H1 (cell line): ENCODE results near the gene HHAT. TPM values are rescaled to one million over a fixed set of nuclear protein-coding genes. Genes with fewer than 3 reads are reported as not detected.

Source experiments
- CTCF ChIA-PET: fragments of 300-600 bp; sonication (Branson Sonifier 250); formaldehyde crosslinking; loops from one replicate; lab custom pipeline; 2021; ENCODE audit not compliant: partially characterized antibody; lab: Charles Lee
- POLR2A ChIA-PET: fragments of 300-600 bp; sonication (Branson Sonifier 250); formaldehyde crosslinking; loops from one replicate; lab custom pipeline; 2021; ENCODE audit warnings: inconsistent platforms; ENCODE audit not compliant: partially characterized antibody; lab: Charles Lee
- DNase-seq, 2 experiments: peaks; one replicate each; pipeline versions ENCODE4 v3.0.0 to v3.0.0-alpha.2; 2010 to 2022; ENCODE audit warnings: low spot score in 2 of 2, low read depth in 1 of 2, mixed read lengths in 1 of 2
- FAIRE-seq: peaks from 2 replicates; lab custom pipeline; 2011; peaks lifted over from hg19 to GRCh38; lab: Jason Lieb, UNC
- H2AFZ ChIP-seq: 2 replicates; pipeline ENCODE4 v1.8.1; 2012; ENCODE audit warnings: low read length, inconsistent platforms
- H2AK5ac ChIP-seq: 2 replicates; pipeline ENCODE4 v1.6.1; 2013; ENCODE audit warnings: low read depth, low read length
- H2BK120ac ChIP-seq: replicated peaks from 2 replicates; pipeline ENCODE3; 2013; ENCODE audit warnings: low read depth, low read length, inconsistent platforms
- H2BK12ac ChIP-seq: 2 replicates; pipeline ENCODE4 v1.6.1; 2013; ENCODE audit warnings: low read depth, low read length
- H2BK15ac ChIP-seq: 2 replicates; pipeline ENCODE4 v1.6.1; 2013; ENCODE audit warnings: low read length
- H2BK20ac ChIP-seq: 2 replicates; pipeline ENCODE4 v1.6.1; 2013; ENCODE audit warnings: low read length
- H2BK5ac ChIP-seq: 2 replicates; pipeline ENCODE4 v1.6.1; 2013; ENCODE audit warnings: low read depth, low read length
- H3K14ac ChIP-seq: 2 replicates; pipeline ENCODE4 v1.6.1; 2013; ENCODE audit warnings: inconsistent platforms; ENCODE audit not compliant: insufficient read length
- H3K18ac ChIP-seq: 2 replicates; pipeline ENCODE4 v1.6.1; 2013; ENCODE audit warnings: low read length; ENCODE audit errors: extremely low read depth
- H3K23ac ChIP-seq: 2 replicates; pipeline ENCODE4 v1.6.1; 2013; ENCODE audit warnings: inconsistent platforms; ENCODE audit not compliant: insufficient read length
- H3K23me2 ChIP-seq: 2 replicates; pipeline ENCODE4 v1.6.1; 2013; ENCODE audit warnings: low read depth, low read length
- H3K27ac ChIP-seq: 2 replicates; pipeline ENCODE4 v1.6.1; 2011; ENCODE audit warnings: low read depth, low read length, inconsistent platforms
- H3K27me3 ChIP-seq, 4 experiments: replicated peaks in 1 of 4; 1 replicate in 1 of 4; 2 replicates in 3 of 4; pipeline versions ENCODE4 v1.6.1 to v1.8.1; 2011 to 2013; ENCODE audit warnings: low read length in 3 of 4, mild to moderate bottlenecking in 3 of 4, inconsistent platforms in 2 of 4, mixed read lengths in 2 of 4, moderate library complexity in 1 of 4; ENCODE audit not compliant: control insufficient read depth in 3 of 4, insufficient read depth in 3 of 4; ENCODE audit errors: extremely low read depth in 1 of 4
- H3K36me3 ChIP-seq, 4 experiments: 2 replicates each; pipeline versions ENCODE4 v1.6.1 to v1.8.1; 2011 to 2013; ENCODE audit warnings: mild to moderate bottlenecking in 4 of 4, low read length in 3 of 4, moderate library complexity in 2 of 4, control low read depth in 1 of 4, inconsistent platforms in 1 of 4; ENCODE audit not compliant: insufficient read depth in 4 of 4, control insufficient read depth in 2 of 4
- H3K4ac ChIP-seq: replicated peaks from 2 replicates; pipeline ENCODE3; 2013; ENCODE audit warnings: low read length, low read depth, mixed read lengths, inconsistent platforms; ENCODE audit not compliant: insufficient read length
- H3K4me1 ChIP-seq, 4 experiments: replicated peaks in 1 of 4; 1 replicate in 1 of 4; 2 replicates in 3 of 4; pipeline versions ENCODE4 v1.6.1 to v1.8.1; 2011 to 2013; ENCODE audit warnings: low read length in 3 of 4, inconsistent platforms in 2 of 4, mixed read lengths in 1 of 4; ENCODE audit not compliant: insufficient read depth in 4 of 4, control insufficient read depth in 3 of 4
- H3K4me2 ChIP-seq, 2 experiments: 2 replicates each; pipeline versions ENCODE4 v1.6.1 to v1.8.1; 2011 to 2013; ENCODE audit warnings: low read depth in 2 of 2, low read length in 2 of 2, control low read depth in 1 of 2, inconsistent platforms in 1 of 2, mild to moderate bottlenecking in 1 of 2; ENCODE audit not compliant: insufficient read depth in 1 of 2
- H3K4me3 ChIP-seq, 4 experiments: fragments of 200-600, 300-600 bp in 1 of 4; sonication (generic), shearing (Covaris generic), sonication (Bioruptor Twin) in 1 of 4; 2 replicates each; pipeline versions ENCODE4 v1.5.1 to v1.8.1; 2011 to 2016; ENCODE audit warnings: low read length in 4 of 4, low read depth in 3 of 4, control low read depth in 2 of 4, inconsistent platforms in 2 of 4, mild to moderate bottlenecking in 2 of 4, mixed read lengths in 1 of 4, moderate library complexity in 1 of 4; ENCODE audit not compliant: insufficient read depth in 2 of 4; ENCODE audit errors: extremely low read depth in 1 of 4
- H3K56ac ChIP-seq: replicated peaks from 2 replicates; pipeline ENCODE3; 2013; ENCODE audit warnings: low read depth, mild to moderate bottlenecking, mixed read lengths, low read length, inconsistent platforms; ENCODE audit not compliant: insufficient read length
- H3K79me1 ChIP-seq: 2 replicates; pipeline ENCODE4 v1.6.1; 2013; ENCODE audit warnings: low read depth, low read length, control low read depth
- H3K79me2 ChIP-seq, 2 experiments: 2 replicates each; pipeline versions ENCODE4 v1.6.1 to v1.8.1; 2012 to 2013; ENCODE audit warnings: low read length in 2 of 2, mild to moderate bottlenecking in 2 of 2, inconsistent platforms in 1 of 2; ENCODE audit not compliant: insufficient read depth in 2 of 2, control insufficient read depth in 1 of 2
- H3K9ac ChIP-seq, 4 experiments: replicated peaks in 1 of 4; 1 replicate in 1 of 4; 2 replicates in 3 of 4; pipeline versions ENCODE4 v1.6.1 to v1.8.1; 2011 to 2013; ENCODE audit warnings: low read depth in 3 of 4, low read length in 3 of 4, control low read depth in 2 of 4, mild to moderate bottlenecking in 2 of 4, moderate library complexity in 2 of 4, inconsistent platforms in 1 of 4; ENCODE audit errors: extremely low read depth in 1 of 4
- H3K9me3 ChIP-seq, 2 experiments: 2 replicates each; pipeline versions ENCODE4 v1.6.1 to v1.8.1; 2012 to 2013; ENCODE audit warnings: mild to moderate bottlenecking in 2 of 2, moderate library complexity in 2 of 2, control low read depth in 1 of 2, inconsistent platforms in 1 of 2, low read depth in 1 of 2, low read length in 1 of 2, mixed read lengths in 1 of 2; ENCODE audit not compliant: insufficient read depth in 2 of 2
- H4K20me1 ChIP-seq, 2 experiments: replicated peaks in 1 of 2; 2 replicates each; pipeline versions ENCODE3 to v1.8.1; 2011 to 2013; ENCODE audit warnings: inconsistent platforms in 2 of 2, low read length in 2 of 2, mild to moderate bottlenecking in 1 of 2; ENCODE audit not compliant: insufficient read depth in 2 of 2, control insufficient read depth in 1 of 2
- H4K5ac ChIP-seq: 2 replicates; pipeline ENCODE4 v1.6.1; 2013; ENCODE audit warnings: low read length, low read depth, mixed read lengths, inconsistent platforms; ENCODE audit not compliant: insufficient read length
- H4K8ac ChIP-seq: 2 replicates; pipeline ENCODE4 v1.8.0; 2013; ENCODE audit warnings: mild to moderate bottlenecking, moderate library complexity, low read length, inconsistent platforms; ENCODE audit not compliant: insufficient read depth; ENCODE audit errors: extremely low read depth
- H4K91ac ChIP-seq: replicated peaks from 2 replicates; pipeline ENCODE3; 2013; ENCODE audit warnings: low read length, mixed read lengths, inconsistent platforms; ENCODE audit not compliant: insufficient read length
- BACH1 ChIP-seq: IDR thresholded peaks from 2 replicates; pipeline ENCODE4 v1.6.1; 2012; ENCODE audit warnings: low read length, improper control_type of control experiment
- CBX8 ChIP-seq: fragments of 300-800, 300-1000 bp; sonication (generic); IDR thresholded peaks from 2 replicates; pipeline ENCODE4 v1.7.1; 2016; ENCODE audit warnings: low read depth, low read length, borderline replicate concordance
- CHD1 ChIP-seq: IDR thresholded peaks from 2 replicates; pipeline ENCODE4 v1.6.1; 2012; ENCODE audit warnings: low read depth, low read length, improper control_type of control experiment
- CREB1 ChIP-seq: IDR thresholded peaks from 2 replicates; pipeline ENCODE4 v1.6.1; 2012; ENCODE audit warnings: inconsistent platforms
- EGR1 ChIP-seq: IDR thresholded peaks from 2 replicates; pipeline ENCODE4 v1.6.1; 2011; ENCODE audit warnings: low read depth, low read length, borderline replicate concordance
- HDAC2 ChIP-seq, 2 experiments: fragments of 300-600 bp in 1 of 2; sonication (generic) in 1 of 2; IDR thresholded peaks; 2 replicates each; pipeline ENCODE4 v1.6.1; 2011 to 2012; ENCODE audit warnings: low read depth in 2 of 2, low read length in 2 of 2, mild to moderate bottlenecking in 2 of 2, moderate library complexity in 2 of 2, borderline replicate concordance in 1 of 2, inconsistent platforms in 1 of 2
- POLR2A ChIP-seq, 2 experiments: IDR thresholded peaks; 1 replicate in 1 of 2; 2 replicates in 1 of 2; pipeline ENCODE4 v1.6.1; 2011; ENCODE audit warnings: low read depth in 2 of 2, low read length in 2 of 2, mild to moderate bottlenecking in 2 of 2; ENCODE audit errors: control extremely low read depth in 1 of 2
- RNF2 ChIP-seq: fragments of 200-900, 300-1000 bp; sonication (generic); IDR thresholded peaks from 2 replicates; pipeline ENCODE4 v1.7.1; 2016; ENCODE audit warnings: borderline replicate concordance, low read depth, mild to moderate bottlenecking, antibody characterized with exemption, low read length; ENCODE audit not compliant: poor library complexity, severe bottlenecking; ENCODE audit errors: missing control alignments
- TAF7 ChIP-seq: optimal IDR thresholded peaks from 2 replicates; pipeline ENCODE3; 2011; ENCODE audit warnings: low read depth, mild to moderate bottlenecking, inconsistent platforms, low read length, moderate library complexity, borderline replicate concordance
- YY1 ChIP-seq: IDR thresholded peaks from 2 replicates; pipeline ENCODE4 v1.6.1; 2011; ENCODE audit warnings: low read depth, mild to moderate bottlenecking, low read length
- WGBS, 2 experiments: shearing (Covaris generic) in 1 of 2; methylation state at CpG; one replicate each; pipeline versions ENCODE4 v1.1.6 to v1.1.7; 2013 to 2015; ENCODE audit warnings: low lambda C conversion rate in 2 of 2, mixed read lengths in 2 of 2, inconsistent platforms in 1 of 2, low coverage in 1 of 2, missing lambda C conversion rate in 1 of 2; ENCODE audit not compliant: insufficient replicate concordance in 2 of 2, insufficient coverage in 1 of 2, insufficient read length in 1 of 2; ENCODE audit errors: extremely low coverage in 1 of 2, missing lambda C conversion rate in 1 of 2; 5-methylcytosine and 5-hydroxymethylcytosine counted together
- polyA plus RNA-seq, 7 experiments: library from polyadenylated mRNA; depleted of rRNA in 3 of 7; stranded (reverse) in 5 of 7; unstranded in 2 of 7; fragments of >200 nt in 5 of 7; fragments of 200-250 nt in 2 of 7; gene quantifications; 1 replicate in 5 of 7; 2 replicates in 1 of 7; 4 replicates in 1 of 7; pipeline versions ENCODE4 v1.2.1 to v1.2.3, GENCODE V29; 2011 to 2013; ENCODE audit warnings: missing spikeins in 2 of 7, mixed read lengths in 2 of 7
- total RNA-seq: library from RNA; stranded (reverse); fragmentation: NEBNext Ultra II Directional; extraction: Animal tissue kit (Norgen Biotek cat#: 25700); gene quantifications from 2 replicates; pipeline ENCODE4 v1.2.1, GENCODE V29; 2021
- TF ChIP-seq, protein P1 (sequence below): IDR thresholded peaks from 2 replicates; pipeline ENCODE4 v1.6.1; 2012; ENCODE audit warnings: low read length, inconsistent platforms

HHAT gene
- total and polyA plus RNA-seq, 2 of the 8 experiments (the other 6 are each of a cell fraction or from before 2014, with no cell fraction given): 0.15 to 0.51 TPM

DNA sequence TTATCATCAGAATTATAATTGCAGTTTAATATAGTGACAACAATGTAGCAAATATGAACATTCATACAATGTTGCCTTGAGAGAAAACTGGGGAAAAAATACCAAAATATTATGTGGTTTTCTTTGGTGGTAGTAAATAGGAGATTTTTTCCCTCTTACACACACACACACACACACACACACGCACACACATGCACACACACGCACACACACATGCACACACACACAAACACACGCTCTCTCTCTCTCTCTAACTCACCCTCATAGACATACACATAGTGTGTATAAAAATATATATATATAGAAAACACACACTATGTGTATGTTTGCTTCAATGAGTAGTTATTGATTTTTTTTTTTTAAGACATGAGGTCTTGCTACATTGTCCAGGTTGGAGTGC is 211.6 kb downstream of the HHAT start:
- H2AK5ac ChIP-seq: no peak overlapping the region
- no peak overlapping the region for H3K27ac ChIP-seq
- no peak overlapping the region for H3K9ac ChIP-seq
- no peak overlapping the region for H2BK12ac ChIP-seq
- no peak overlapping the region for H2BK5ac ChIP-seq
- TF ChIP-seq RNF2 (no peak), YY1 (no peak), BACH1 (no peak), EGR1 (no peak), HDAC2 (IDR thresholded peaks at IDR 0.05; ENCODE audit: borderline replicate concordance in 1 of 2, low read depth in 2 of 2, low read length in 2 of 2) (no peak), POLR2A (IDR thresholded peaks at IDR 0.05; ENCODE audit: control extremely low read depth in 1 of 2, low read depth in 2 of 2, low read length in 2 of 2) (no peak), CHD1 (no peak), CBX8 (no peak), TAF7 (no peak), CREB1 (no peak)
- TF ChIP-seq, protein P1, sequence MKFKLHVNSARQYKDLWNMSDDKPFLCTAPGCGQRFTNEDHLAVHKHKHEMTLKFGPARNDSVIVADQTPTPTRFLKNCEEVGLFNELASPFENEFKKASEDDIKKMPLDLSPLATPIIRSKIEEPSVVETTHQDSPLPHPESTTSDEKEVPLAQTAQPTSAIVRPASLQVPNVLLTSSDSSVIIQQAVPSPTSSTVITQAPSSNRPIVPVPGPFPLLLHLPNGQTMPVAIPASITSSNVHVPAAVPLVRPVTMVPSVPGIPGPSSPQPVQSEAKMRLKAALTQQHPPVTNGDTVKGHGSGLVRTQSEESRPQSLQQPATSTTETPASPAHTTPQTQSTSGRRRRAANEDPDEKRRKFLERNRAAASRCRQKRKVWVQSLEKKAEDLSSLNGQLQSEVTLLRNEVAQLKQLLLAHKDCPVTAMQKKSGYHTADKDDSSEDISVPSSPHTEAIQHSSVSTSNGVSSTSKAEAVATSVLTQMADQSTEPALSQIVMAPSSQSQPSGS: no peak
- H3K4me3 ChIP-seq: no peak overlapping the region
- CTCF ChIA-PET: interaction anchor here (0.7 to 1.4 kb wide), 3 partner anchors 44 to 593 kb away, joined by 3 to 4 read pairs (median 3); partner anchors contain the start of gene KCNH1
- no peak overlapping the region for H3K14ac ChIP-seq
- H3K23me2 ChIP-seq: no peaks in the 10 kb centered on the region
- H3K36me3 ChIP-seq: no peaks in the 10 kb centered on the region
- H4K5ac ChIP-seq: no peak overlapping the region
- no peak overlapping the region for H4K8ac ChIP-seq
- H3K56ac ChIP-seq: no peak overlapping the region
- no peak overlapping the region for H3K23ac ChIP-seq
- H2BK20ac ChIP-seq: no peak overlapping the region
- H3K79me1 ChIP-seq: no peaks in the 10 kb centered on the region
- no peak overlapping the region for H3K18ac ChIP-seq
- FAIRE-seq (no peak), DNase-seq (no peak)
- POLR2A ChIA-PET: no interaction called here
- H2BK15ac ChIP-seq: no peak overlapping the region
- 24% methylated on average over 3 of the region's 3 CpGs; no CpG with 5 or more reads in 1 of the 2 experiments for WGBS, 2 experiments
- no peaks in the 10 kb centered on the region for H3K9me3 ChIP-seq
- peaks cover 0 to 6% (median 4%) of the 10 kb centered on the region in 4 experiments; a peak in 5 of 7 replicates for H3K4me1 ChIP-seq
- no peak overlapping the region for H3K4me2 ChIP-seq
- no peaks in the 10 kb centered on the region for H3K27me3 ChIP-seq
- H2AFZ ChIP-seq: no peak overlapping the region
- H2BK120ac ChIP-seq: no peak overlapping the region
- H3K79me2 ChIP-seq: no peaks in the 10 kb centered on the region
- H3K4ac ChIP-seq: no peak overlapping the region
- no peak overlapping the region for H4K91ac ChIP-seq
- no peaks in the 10 kb centered on the region for H4K20me1 ChIP-seq
